ENCODE data around the gene EFNB1.

EFNB1 gene

DNA sequence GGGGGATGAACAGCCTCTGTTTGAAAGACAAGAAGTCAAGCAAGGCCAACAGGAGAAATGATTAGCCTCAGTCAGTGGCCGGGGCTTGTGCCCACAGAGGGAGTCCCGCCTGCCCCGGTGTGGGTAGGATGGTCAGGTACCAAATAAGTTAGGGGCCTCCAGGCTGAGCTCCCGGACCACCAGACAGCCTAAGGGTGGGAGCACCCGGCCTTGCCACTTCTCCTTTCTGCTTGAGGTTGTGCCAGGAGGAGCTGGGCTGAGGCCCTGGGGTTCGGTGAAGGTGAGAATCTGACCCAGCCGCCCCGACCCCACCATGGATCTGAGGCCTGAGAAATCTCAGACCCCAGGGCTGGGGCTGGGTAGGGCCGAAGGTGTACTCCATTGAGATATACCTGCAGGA, 48.8 kb downstream of the EFNB1 start:
- H3K36me3 ChIP-seq (replicated peaks), result no peaks in the 10 kb centered on the region
- no peak overlapping the region for H3K27ac ChIP-seq
- H3K4me3 ChIP-seq (ENCODE audit: low read depth, low read length), result no peak overlapping the region
- TF ChIP-seq CTCF (IDR thresholded peaks at IDR 0.05; ENCODE audit: low read depth, low read length, missing control alignments), result no peak
- no peak for DNase-seq
- no peaks in the 10 kb centered on the region for H3K27me3 ChIP-seq (replicated peaks)
- in situ Hi-C loops (cut with HindIII; ENCODE audit: low pct_ligation_motif_present, low sequenced_read_pairs), result no loop called here

- no peak for DNase-seq
- Histone ChIP-seq H3K36me3 (replicated peaks) (no peaks in the 10 kb centered on the region), H3K27me3 (replicated peaks) (no peaks in the 10 kb centered on the region), H3K27ac (no peak overlapping the region), H3K4me3 (ENCODE audit: low read depth, low read length) (no peak overlapping the region)
- in situ Hi-C loops (cut with HindIII; ENCODE audit: low pct_ligation_motif_present, low sequenced_read_pairs), result no loop called here
- no peak for TF ChIP-seq CTCF (IDR thresholded peaks at IDR 0.05; ENCODE audit: low read depth, low read length, missing control alignments)
Measured at GRCh38 chrX:68878977-68879645, 50.3 kb downstream of the EFNB1 start.

DNA sequence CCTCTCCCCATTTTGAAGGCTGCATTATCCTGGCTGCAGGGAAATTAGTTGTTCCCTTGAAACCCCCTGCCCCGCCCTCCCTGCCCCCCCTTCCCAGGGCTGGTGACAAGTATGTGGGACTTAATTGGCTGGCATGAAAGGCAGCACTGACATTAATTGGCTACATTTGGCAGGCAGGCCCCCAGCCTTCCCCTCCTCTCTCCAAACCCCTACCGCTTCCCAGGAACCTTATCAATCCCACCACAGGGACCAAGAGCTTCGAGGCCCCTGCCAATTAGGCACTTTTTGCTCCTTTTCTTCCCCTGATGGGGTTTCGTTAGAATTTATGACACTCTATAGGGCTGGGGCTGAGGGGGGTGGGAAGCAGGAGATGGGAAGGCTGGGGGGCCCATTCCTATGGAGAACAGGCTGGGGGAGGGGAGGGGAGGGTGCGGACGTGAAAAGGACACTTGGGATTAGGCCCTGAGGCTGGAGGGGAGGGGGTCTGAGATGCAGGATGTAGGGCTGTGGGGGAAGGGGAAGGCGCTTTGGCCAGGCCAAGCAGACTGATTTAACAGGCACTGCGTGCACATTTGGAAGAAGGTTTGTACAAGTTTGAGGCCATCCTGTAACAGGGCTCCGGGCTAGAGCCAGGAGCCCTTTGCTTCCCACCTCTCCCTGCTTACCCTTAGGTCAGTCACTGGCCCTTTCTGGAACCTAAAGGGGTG, 52.2 kb downstream of the EFNB1 start:
- H3K27me3 ChIP-seq (replicated peaks), result no peaks in the 10 kb centered on the region
- no peak for TF ChIP-seq CTCF (IDR thresholded peaks at IDR 0.05; ENCODE audit: low read depth, low read length, missing control alignments)
- in situ Hi-C loops (cut with HindIII; ENCODE audit: low pct_ligation_motif_present, low sequenced_read_pairs), result no loop called here
- DNase-seq, result no peak
- no peak overlapping the region for H3K27ac ChIP-seq
- H3K36me3 ChIP-seq (replicated peaks), result no peaks in the 10 kb centered on the region
- H3K4me3 ChIP-seq (ENCODE audit: low read depth, low read length), result no peak overlapping the region

DNA sequence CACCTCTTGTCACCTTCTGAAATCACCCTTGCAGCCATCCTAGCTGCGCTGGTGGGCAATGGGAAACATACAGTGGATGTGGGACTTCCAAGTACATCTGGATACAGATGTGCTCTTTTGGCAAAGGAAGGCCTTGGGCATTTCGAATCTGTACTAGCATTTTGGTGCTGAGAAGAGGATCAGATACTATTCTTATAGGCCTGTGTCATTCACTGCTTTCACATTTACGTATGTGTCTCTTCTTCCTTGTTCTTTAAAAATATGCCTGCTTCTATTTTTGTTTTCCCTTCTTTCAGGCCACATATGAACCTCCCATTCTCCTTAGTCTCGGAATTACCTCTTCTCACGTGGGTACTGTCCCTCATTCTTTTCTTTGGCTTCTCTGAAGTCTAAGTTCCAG, 53.1 kb downstream of the EFNB1 start:
- no peak for DNase-seq
- no peaks in the 10 kb centered on the region for H3K27me3 ChIP-seq (replicated peaks)
- no peak overlapping the region for H3K27ac ChIP-seq
- no peak overlapping the region for H3K4me3 ChIP-seq (ENCODE audit: low read depth, low read length)
- no peaks in the 10 kb centered on the region for H3K36me3 ChIP-seq (replicated peaks)
- in situ Hi-C loops (cut with HindIII; ENCODE audit: low pct_ligation_motif_present, low sequenced_read_pairs), result no loop called here
- no peak for TF ChIP-seq CTCF (IDR thresholded peaks at IDR 0.05; ENCODE audit: low read depth, low read length, missing control alignments)

DNA sequence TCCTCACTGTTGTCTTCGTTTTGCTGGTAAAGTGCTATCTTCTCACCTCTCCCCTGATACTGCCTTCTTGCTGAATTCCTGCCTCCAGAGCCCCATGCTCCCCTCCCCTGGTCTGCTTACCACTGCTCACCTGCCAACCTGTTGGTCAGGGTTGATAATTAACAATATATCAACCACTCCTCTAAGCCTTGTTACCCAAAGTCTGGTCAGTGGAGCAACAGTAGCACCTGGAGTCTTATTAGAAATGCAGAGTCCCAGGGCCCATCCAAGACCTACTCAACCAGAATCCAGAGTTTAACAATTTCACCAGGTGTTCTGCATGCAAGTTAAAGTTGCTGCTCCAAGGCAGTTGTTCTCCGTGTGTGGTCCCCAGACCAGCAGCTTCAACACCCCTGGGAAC, 55.0 kb downstream of the EFNB1 start:
- Histone ChIP-seq H3K27ac (no peak overlapping the region), H3K4me3 (ENCODE audit: low read depth, low read length) (no peak overlapping the region), H3K27me3 (replicated peaks) (peaks cover 5% of the 10 kb centered on the region), H3K36me3 (replicated peaks) (no peaks in the 10 kb centered on the region)
- no peak for DNase-seq
- in situ Hi-C loops (cut with HindIII; ENCODE audit: low pct_ligation_motif_present, low sequenced_read_pairs), result no loop called here
- TF ChIP-seq CTCF (IDR thresholded peaks at IDR 0.05; ENCODE audit: low read depth, low read length, missing control alignments), result no peak
